Measurements from ENCODE around the gene GIGYF2. TPM values are rescaled to one million over a fixed set of nuclear protein-coding genes. Genes with fewer than 3 reads are reported as not detected.
A peak's percentile ranks its signal among the peaks of the same experiment; 100 is the strongest.

GIGYF2 gene
- polyA plus RNA-seq: 63.4 TPM
- long read RNA-seq, donor 1, full-length matches to known transcripts: 1 of 1 reads
- long read RNA-seq, donor 1, partial matches to known transcripts: 0 of 1 reads
- long read RNA-seq, donor 1, other reads (novel, unspliced or antisense): 0 of 1 reads
- long read RNA-seq, donor 2, partial matches to known transcripts: 94 of 122 reads
- long read RNA-seq, donor 2, other reads (novel, unspliced or antisense): 27 of 122 reads
- long read RNA-seq, donor 3: 0 reads
- long read RNA-seq, donor 4, partial matches to known transcripts: 19 of 19 reads
- long read RNA-seq, donor 4, other reads (novel, unspliced or antisense): 0 of 19 reads
- long read RNA-seq, donor 5: 0 reads
- long read RNA-seq, donor 6: 0 reads
- long read RNA-seq, donor 7: 0 reads
- long read RNA-seq, donor 8, partial matches to known transcripts: 0 of 3 reads
- long read RNA-seq, donor 8, other reads (novel, unspliced or antisense): 0 of 3 reads
- long read RNA-seq, donor 9, partial matches to known transcripts: 6 of 7 reads
- long read RNA-seq, donor 9, other reads (novel, unspliced or antisense): 0 of 7 reads
- long read RNA-seq, donor 10, partial matches to known transcripts: 9 of 9 reads
- long read RNA-seq, donor 10, other reads (novel, unspliced or antisense): 0 of 9 reads
- long read RNA-seq, donor 11: 0 reads

GRCh38 chr2:232697059-232697806 is at the start of gene GIGYF2:
Gene GIGYF2 (plus strand): TSS chr2:232697331. CDS start chr2:232735198, 37,867 bp downstream.
- Histone ChIP-seq H3K4me1 (ENCODE audit: control insufficient read depth, insufficient read depth, low read length) (peaks cover 10% of the 10 kb centered on the region), H3K9me3 (ENCODE audit: control insufficient read depth, low read depth, low read length) (no peaks in the 10 kb centered on the region), H3K4me3 (ENCODE audit: low read length) (peak within 1 kb of the TSS; percentile 83), H3K27me3 (ENCODE audit: control insufficient read depth, insufficient read depth, low read length) (no peaks in the 10 kb centered on the region), H3K27ac (ENCODE audit: low read length) (peak within 1 kb of the TSS; percentile 92), H3K36me3 (ENCODE audit: control insufficient read depth, insufficient read depth, low read length) (peaks cover 2% of the 10 kb centered on the region)
- WGBS (ENCODE audit: insufficient coverage, low lambda C conversion rate): no CpG with 5 or more reads among the region's 71 CpGs
- DNase-seq: peak; percentile 95 to 97

GRCh38 chr2:232649033-232649432 is 48.1 kb upstream of the GIGYF2 start:
- Histone ChIP-seq H3K27me3 (ENCODE audit: control insufficient read depth, insufficient read depth, low read length) (no peaks in the 10 kb centered on the region), H3K36me3 (ENCODE audit: control insufficient read depth, insufficient read depth, low read length) (no peaks in the 10 kb centered on the region), H3K4me3 (ENCODE audit: low read length) (no peak overlapping the region), H3K4me1 (ENCODE audit: control insufficient read depth, insufficient read depth, low read length) (no peaks in the 10 kb centered on the region), H3K9me3 (ENCODE audit: control insufficient read depth, low read depth, low read length) (no peaks in the 10 kb centered on the region), H3K27ac (ENCODE audit: low read length) (no peak overlapping the region)
- DNase-seq: no peak
- no CpG with 5 or more reads among the region's 11 CpGs for WGBS (ENCODE audit: insufficient coverage, low lambda C conversion rate)

- DNase-seq: no peak
- WGBS (ENCODE audit: insufficient coverage, low lambda C conversion rate): no CpG with 5 or more reads among the region's 4 CpGs
- H3K36me3 ChIP-seq (ENCODE audit: control insufficient read depth, insufficient read depth, low read length): no peaks in the 10 kb centered on the region
- H3K27ac ChIP-seq (ENCODE audit: low read length): no peak overlapping the region
- no peak overlapping the region for H3K4me3 ChIP-seq (ENCODE audit: low read length)
- no peaks in the 10 kb centered on the region for H3K27me3 ChIP-seq (ENCODE audit: control insufficient read depth, insufficient read depth, low read length)
- H3K9me3 ChIP-seq (ENCODE audit: control insufficient read depth, low read depth, low read length): no peaks in the 10 kb centered on the region
- no peaks in the 10 kb centered on the region for H3K4me1 ChIP-seq (ENCODE audit: control insufficient read depth, insufficient read depth, low read length)
These were observed 44.7 kb upstream of the GIGYF2 start for GRCh38 chr2:232652505-232652851.

- WGBS (ENCODE audit: insufficient coverage, low lambda C conversion rate): no CpG with 5 or more reads among the region's 7 CpGs
- no peaks in the 10 kb centered on the region for H3K36me3 ChIP-seq (ENCODE audit: control insufficient read depth, insufficient read depth, low read length)
- no peaks in the 10 kb centered on the region for H3K9me3 ChIP-seq (ENCODE audit: control insufficient read depth, low read depth, low read length)
- H3K27me3 ChIP-seq (ENCODE audit: control insufficient read depth, insufficient read depth, low read length): no peaks in the 10 kb centered on the region
- H3K4me1 ChIP-seq (ENCODE audit: control insufficient read depth, insufficient read depth, low read length): no peaks in the 10 kb centered on the region
- H3K4me3 ChIP-seq (ENCODE audit: low read length): no peak overlapping the region
- no peak overlapping the region for H3K27ac ChIP-seq (ENCODE audit: low read length)
- no peak for DNase-seq
These were observed 43.7 kb upstream of the GIGYF2 start for GRCh38 chr2:232653441-232653840.

GRCh38 chr2:232655392-232655791 is 41.7 kb upstream of the GIGYF2 start:
- Histone ChIP-seq H3K36me3 (ENCODE audit: control insufficient read depth, insufficient read depth, low read length) (no peaks in the 10 kb centered on the region), H3K27me3 (ENCODE audit: control insufficient read depth, insufficient read depth, low read length) (no peaks in the 10 kb centered on the region), H3K9me3 (ENCODE audit: control insufficient read depth, low read depth, low read length) (no peaks in the 10 kb centered on the region), H3K27ac (ENCODE audit: low read length) (no peak overlapping the region), H3K4me3 (ENCODE audit: low read length) (no peak overlapping the region), H3K4me1 (ENCODE audit: control insufficient read depth, insufficient read depth, low read length) (no peaks in the 10 kb centered on the region)
- no peak for DNase-seq
- WGBS (ENCODE audit: insufficient coverage, low lambda C conversion rate): no CpG with 5 or more reads among the region's 6 CpGs

- no peaks in the 10 kb centered on the region for H3K9me3 ChIP-seq (ENCODE audit: control insufficient read depth, low read depth, low read length)
- no peaks in the 10 kb centered on the region for H3K4me1 ChIP-seq (ENCODE audit: control insufficient read depth, insufficient read depth, low read length)
- H3K27me3 ChIP-seq (ENCODE audit: control insufficient read depth, insufficient read depth, low read length): no peaks in the 10 kb centered on the region
- H3K4me3 ChIP-seq (ENCODE audit: low read length): no peak overlapping the region
- DNase-seq: no peak
- H3K27ac ChIP-seq (ENCODE audit: low read length): no peak overlapping the region
- H3K36me3 ChIP-seq (ENCODE audit: control insufficient read depth, insufficient read depth, low read length): no peaks in the 10 kb centered on the region
- WGBS (ENCODE audit: insufficient coverage, low lambda C conversion rate): no CpG with 5 or more reads among the region's 7 CpGs
These were observed 38.8 kb upstream of the GIGYF2 start for GRCh38 chr2:232658217-232658785.

GRCh38 chr2:232659359-232659758 is 37.8 kb upstream of the GIGYF2 start:
- Histone ChIP-seq H3K9me3 (ENCODE audit: control insufficient read depth, low read depth, low read length) (no peaks in the 10 kb centered on the region), H3K27me3 (ENCODE audit: control insufficient read depth, insufficient read depth, low read length) (no peaks in the 10 kb centered on the region), H3K36me3 (ENCODE audit: control insufficient read depth, insufficient read depth, low read length) (no peaks in the 10 kb centered on the region), H3K4me3 (ENCODE audit: low read length) (no peak overlapping the region), H3K4me1 (ENCODE audit: control insufficient read depth, insufficient read depth, low read length) (no peaks in the 10 kb centered on the region), H3K27ac (ENCODE audit: low read length) (no peak overlapping the region)
- no CpG with 5 or more reads among the region's 2 CpGs for WGBS (ENCODE audit: insufficient coverage, low lambda C conversion rate)
- no peak for DNase-seq

GRCh38 chr2:232662486-232663260 is 34.5 kb upstream of the GIGYF2 start:
- no peaks in the 10 kb centered on the region for H3K9me3 ChIP-seq (ENCODE audit: control insufficient read depth, low read depth, low read length)
- no peaks in the 10 kb centered on the region for H3K27me3 ChIP-seq (ENCODE audit: control insufficient read depth, insufficient read depth, low read length)
- no peak overlapping the region for H3K4me3 ChIP-seq (ENCODE audit: low read length)
- H3K36me3 ChIP-seq (ENCODE audit: control insufficient read depth, insufficient read depth, low read length): no peaks in the 10 kb centered on the region
- no peak for DNase-seq
- H3K4me1 ChIP-seq (ENCODE audit: control insufficient read depth, insufficient read depth, low read length): no peaks in the 10 kb centered on the region
- WGBS (ENCODE audit: insufficient coverage, low lambda C conversion rate): 90% methylated on average over 2 of the region's 16 CpGs
- H3K27ac ChIP-seq (ENCODE audit: low read length): no peak overlapping the region

- no peak overlapping the region for H3K27ac ChIP-seq (ENCODE audit: low read length)
- no peaks in the 10 kb centered on the region for H3K27me3 ChIP-seq (ENCODE audit: control insufficient read depth, insufficient read depth, low read length)
- WGBS (ENCODE audit: insufficient coverage, low lambda C conversion rate): no CpG with 5 or more reads among the region's 7 CpGs
- H3K36me3 ChIP-seq (ENCODE audit: control insufficient read depth, insufficient read depth, low read length): no peaks in the 10 kb centered on the region
- H3K4me3 ChIP-seq (ENCODE audit: low read length): no peak overlapping the region
- no peaks in the 10 kb centered on the region for H3K9me3 ChIP-seq (ENCODE audit: control insufficient read depth, low read depth, low read length)
- no peaks in the 10 kb centered on the region for H3K4me1 ChIP-seq (ENCODE audit: control insufficient read depth, insufficient read depth, low read length)
- no peak for DNase-seq
These were observed 30.9 kb upstream of the GIGYF2 start for GRCh38 chr2:232666051-232666805.

Measured in large intestine (tissue), 12 donors.